DND-41 (cell line): ENCODE measurements around the gene ADM5.

Source experiments
- ATAC-seq: fragments of 200-7000 bp; cut with Tn5 transposase; 3 replicates; pipeline ENCODE4 v1.9.1; 2021; ENCODE audit warnings: low read depth; ENCODE audit not compliant: insufficient read depth
- DNase-seq: peaks from one replicate; pipeline ENCODE4 v3.0.0-alpha.2; 2020
- H2AFZ ChIP-seq: 2 replicates; pipeline ENCODE4 v1.6.0; 2012; ENCODE audit warnings: low read depth, low read length
- H3K27ac ChIP-seq: 2 replicates; pipeline ENCODE4 v1.5.1; 2012; ENCODE audit warnings: low read length, inconsistent platforms
- H3K27me3 ChIP-seq: fragments of 200-600 bp; sonication (generic); 2 replicates; pipeline ENCODE4 v1.6.0; 2012; ENCODE audit warnings: low read length, mild to moderate bottlenecking, inconsistent platforms; ENCODE audit not compliant: insufficient read depth, poor library complexity
- H3K36me3 ChIP-seq: 2 replicates; pipeline ENCODE4 v1.5.1; 2012; ENCODE audit warnings: low read length, inconsistent platforms; ENCODE audit not compliant: insufficient read depth
- H3K4me1 ChIP-seq: 2 replicates; pipeline ENCODE4 v1.5.1; 2012; ENCODE audit warnings: mild to moderate bottlenecking, low read length; ENCODE audit not compliant: insufficient read depth
- H3K4me2 ChIP-seq: 2 replicates; pipeline ENCODE4 v1.6.0; 2012; ENCODE audit warnings: mild to moderate bottlenecking, moderate library complexity, low read length, inconsistent platforms; ENCODE audit not compliant: insufficient read depth
- H3K4me3 ChIP-seq, 2 experiments: fragments of 200-600 bp in 1 of 2; shearing (Covaris generic) in 1 of 2; 2 replicates each; pipeline ENCODE4 v1.5.1; 2012 to 2016; ENCODE audit warnings: inconsistent platforms in 2 of 2, low read length in 2 of 2, mild to moderate bottlenecking in 2 of 2, low read depth in 1 of 2, moderate library complexity in 1 of 2
- H3K79me2 ChIP-seq: 2 replicates; pipeline ENCODE4 v1.6.0; 2012; ENCODE audit warnings: low read length, inconsistent platforms; ENCODE audit not compliant: insufficient read depth
- H3K9ac ChIP-seq: 2 replicates; pipeline ENCODE4 v1.6.0; 2012; ENCODE audit warnings: low read depth, mild to moderate bottlenecking, inconsistent platforms, low read length, moderate library complexity
- H3K9me3 ChIP-seq: 2 replicates; pipeline ENCODE4 v1.5.1; 2012; ENCODE audit warnings: low read length, moderate library complexity, mild to moderate bottlenecking, inconsistent platforms; ENCODE audit not compliant: insufficient read depth, severe bottlenecking
- H4K20me1 ChIP-seq: 2 replicates; pipeline ENCODE4 v1.6.0; 2012; ENCODE audit warnings: low read length; ENCODE audit not compliant: insufficient read depth
- CTCF ChIP-seq: IDR thresholded peaks from 2 replicates; pipeline ENCODE4 v1.5.1; 2012; ENCODE audit warnings: borderline replicate concordance, low read length, moderate library complexity, mild to moderate bottlenecking; ENCODE audit not compliant: poor library complexity, severe bottlenecking; ENCODE audit errors: extremely low read depth
- EZH2 ChIP-seq: IDR thresholded peaks from 3 replicates; pipeline ENCODE4 v1.6.1; 2012; ENCODE audit warnings: borderline replicate concordance, low read depth, mild to moderate bottlenecking, moderate library complexity, low read length, inconsistent platforms; ENCODE audit not compliant: severe bottlenecking

ADM5 gene

GRCh38 chr19:49645995-49646394 is 43.4 kb upstream of the ADM5 start:
- no peaks in the 10 kb centered on the region for H3K9me3 ChIP-seq
- peaks cover 61% of the 10 kb centered on the region for H3K36me3 ChIP-seq
- H3K4me1 ChIP-seq: peaks cover 36% of the 10 kb centered on the region
- no peak overlapping the region for H3K4me3 ChIP-seq
- peaks cover 84% of the 10 kb centered on the region for H3K79me2 ChIP-seq
- no peak overlapping the region for H3K9ac ChIP-seq
- DNase-seq (no peak), ATAC-seq (no peak)
- no peaks in the 10 kb centered on the region for H3K27me3 ChIP-seq
- TF ChIP-seq CTCF (no peak), EZH2 (no peak)
- H2AFZ ChIP-seq: no peak overlapping the region
- H4K20me1 ChIP-seq: peaks cover 51% of the 10 kb centered on the region
- H3K4me2 ChIP-seq: no peak overlapping the region
- no peak overlapping the region for H3K27ac ChIP-seq

- Histone ChIP-seq H3K27ac (no peak overlapping the region), H3K4me3 (no peak overlapping the region), H3K36me3 (peaks cover 67% of the 10 kb centered on the region), H2AFZ (no peak overlapping the region), H4K20me1 (peaks cover 51% of the 10 kb centered on the region), H3K27me3 (no peaks in the 10 kb centered on the region), H3K4me1 (peaks cover 30% of the 10 kb centered on the region), H3K4me2 (no peak overlapping the region), H3K9ac (no peak overlapping the region), H3K79me2 (peaks cover 78% of the 10 kb centered on the region), H3K9me3 (no peaks in the 10 kb centered on the region)
- no peak for ATAC-seq
- no peak for DNase-seq
- TF ChIP-seq CTCF (no peak), EZH2 (no peak)
These were observed 42.8 kb upstream of the ADM5 start for GRCh38 chr19:49646586-49646985.

- Histone ChIP-seq H3K36me3 (peaks cover 86% of the 10 kb centered on the region), H3K27me3 (no peaks in the 10 kb centered on the region), H4K20me1 (peaks cover 49% of the 10 kb centered on the region), H3K4me3 (no peak overlapping the region), H3K9ac (no peak overlapping the region), H3K9me3 (no peaks in the 10 kb centered on the region), H3K4me1 (0 out of 2 replicates have a peak, but pooled peaks cover 2% of the 10 kb centered on the region), H3K4me2 (no peak overlapping the region), H2AFZ (no peak overlapping the region), H3K79me2 (peaks cover 36% of the 10 kb centered on the region), H3K27ac (no peak overlapping the region)
- no peak for TF ChIP-seq EZH2
- TF ChIP-seq CTCF: no peak
- no peak for ATAC-seq
- no peak for DNase-seq
These were observed 38.2 kb upstream of the ADM5 start for GRCh38 chr19:49651029-49651819.
